ENCODE measurements around the gene TBRG1. TPM values are rescaled to one million over a fixed set of nuclear protein-coding genes. Genes with fewer than 3 reads are reported as not detected.

The TBRG1 gene
- polyA plus RNA-seq, 1 donor (not counting 4 experiments of a cell fraction or from before 2014, with no cell fraction given), result 40.2 TPM

DNA sequence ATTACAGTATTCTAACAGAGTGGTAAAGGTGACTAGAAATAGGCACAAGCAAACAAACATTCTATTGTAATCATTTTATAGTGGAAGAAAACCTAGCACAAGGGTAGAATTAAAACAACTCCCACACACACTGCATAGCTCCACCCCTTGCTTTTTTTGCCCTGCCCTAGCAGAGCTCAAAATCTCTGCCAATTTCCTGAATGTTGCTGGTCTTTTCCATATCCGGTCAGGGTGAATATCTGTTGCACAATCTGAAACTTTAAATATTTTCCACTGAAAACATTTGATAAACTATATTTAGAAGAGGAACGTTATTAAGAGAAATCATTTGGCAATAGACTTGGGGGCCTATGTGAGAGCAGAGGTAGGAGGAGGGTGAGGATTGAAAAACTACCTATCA is 53.7 kb downstream of the TBRG1 start:
- H3K4me3 ChIP-seq (ENCODE audit: control insufficient read depth in 2 of 3, extremely low read depth in 1 of 3, insufficient read depth in 2 of 3, low read depth in 1 of 3, low read length in 3 of 3), result no peak overlapping the region
- DNase-seq (ENCODE audit: low read depth, low spot score), result no peak
- FAIRE-seq, result no peak
- no peaks in the 10 kb centered on the region for H3K79me2 ChIP-seq (ENCODE audit: control insufficient read depth, insufficient read depth, low read length)
- H3K27ac ChIP-seq (ENCODE audit: control insufficient read depth, insufficient read depth, low read length), result no peak overlapping the region
- no peak for TF ChIP-seq CTCF (optimal IDR thresholded peaks at IDR 0.05 in 1 of 3, IDR thresholded peaks at IDR 0.05 in 1 of 3, conservative IDR thresholded peaks at IDR 0.05 in 1 of 3; ENCODE audit: extremely low read depth in 1 of 3, insufficient read depth in 2 of 3, low read length in 3 of 3)
- no peak for TF ChIP-seq EZH2 (IDR thresholded peaks at IDR 0.05; ENCODE audit: low read length)
- no peak overlapping the region for H3K4me2 ChIP-seq (ENCODE audit: control insufficient read depth, extremely low read depth, insufficient read depth, low read depth, low read length)
- no peaks in the 10 kb centered on the region for H3K9me1 ChIP-seq (ENCODE audit: control insufficient read depth, extremely low read depth, insufficient read depth, low read length)
- H3K27me3 ChIP-seq (ENCODE audit: control insufficient read depth, extremely low read depth, insufficient read depth, low read length), result no peaks in the 10 kb centered on the region
- peaks cover 6% of the 10 kb centered on the region for H3K4me1 ChIP-seq (ENCODE audit: control insufficient read depth, extremely low read depth, insufficient read depth, low read length)
- dilution Hi-C loops (cut with MboI; ENCODE audit: extremely low pct_ligation_motif_present, low sequenced_read_pairs), result no loop called here
- H4K20me1 ChIP-seq (ENCODE audit: control insufficient read depth, extremely low read depth, insufficient read depth, low read length), result no peaks in the 10 kb centered on the region
- no peak overlapping the region for H3K9ac ChIP-seq (ENCODE audit: control insufficient read depth, extremely low read depth, insufficient read depth, low read length)
- H2AFZ ChIP-seq (ENCODE audit: control insufficient read depth, low read length), result no peak overlapping the region
- no peaks in the 10 kb centered on the region for H3K9me3 ChIP-seq (ENCODE audit: control insufficient read depth, low read depth, low read length)
- H3K36me3 ChIP-seq (ENCODE audit: control insufficient read depth in 2 of 2, extremely low read depth in 1 of 2, insufficient read depth in 2 of 2, low read length in 2 of 2), result no peaks in the 10 kb centered on the region

- Histone ChIP-seq H4K20me1 (ENCODE audit: control insufficient read depth, extremely low read depth, insufficient read depth, low read length) (no peaks in the 10 kb centered on the region), H3K27ac (ENCODE audit: control insufficient read depth, insufficient read depth, low read length) (no peak overlapping the region), H3K4me1 (ENCODE audit: control insufficient read depth, extremely low read depth, insufficient read depth, low read length) (no peaks in the 10 kb centered on the region), H3K79me2 (ENCODE audit: control insufficient read depth, insufficient read depth, low read length) (no peaks in the 10 kb centered on the region), H3K9ac (ENCODE audit: control insufficient read depth, extremely low read depth, insufficient read depth, low read length) (no peak overlapping the region), H3K9me3 (ENCODE audit: control insufficient read depth, low read depth, low read length) (no peaks in the 10 kb centered on the region), H3K4me2 (ENCODE audit: control insufficient read depth, extremely low read depth, insufficient read depth, low read depth, low read length) (no peak overlapping the region), H3K4me3 (ENCODE audit: control insufficient read depth in 2 of 3, extremely low read depth in 1 of 3, insufficient read depth in 2 of 3, low read depth in 1 of 3, low read length in 3 of 3) (no peak overlapping the region), H3K27me3 (ENCODE audit: control insufficient read depth, extremely low read depth, insufficient read depth, low read length) (no peaks in the 10 kb centered on the region), H2AFZ (ENCODE audit: control insufficient read depth, low read length) (no peak overlapping the region), H3K9me1 (ENCODE audit: control insufficient read depth, extremely low read depth, insufficient read depth, low read length) (no peaks in the 10 kb centered on the region), H3K36me3 (ENCODE audit: control insufficient read depth in 2 of 2, extremely low read depth in 1 of 2, insufficient read depth in 2 of 2, low read length in 2 of 2) (no peaks in the 10 kb centered on the region)
- dilution Hi-C loops (cut with MboI; ENCODE audit: extremely low pct_ligation_motif_present, low sequenced_read_pairs), result no loop called here
- no peak for FAIRE-seq
- TF ChIP-seq EZH2 (IDR thresholded peaks at IDR 0.05; ENCODE audit: low read length), result no peak
- TF ChIP-seq CTCF (optimal IDR thresholded peaks at IDR 0.05 in 1 of 3, IDR thresholded peaks at IDR 0.05 in 1 of 3, conservative IDR thresholded peaks at IDR 0.05 in 1 of 3; ENCODE audit: extremely low read depth in 1 of 3, insufficient read depth in 2 of 3, low read length in 3 of 3), result no peak
- DNase-seq (ENCODE audit: low read depth, low spot score), result no peak
These were observed 55.8 kb downstream of the TBRG1 start for GRCh38 chr11:124678416-124678815.

All from keratinocyte (primary cell).